Left ventricle myocardium superior (tissue), 1 donor: ENCODE measurements around the gene TTC9. TPM values are rescaled to one million over a fixed set of nuclear protein-coding genes. Genes with fewer than 3 reads are reported as not detected.

Experiments
- ATAC-seq: fragments of 200-7000 bp; cut with Tn5 transposase; one replicate; pipeline ENCODE4 v1.9.1; 2020; ENCODE audit warnings: mild to moderate bottlenecking, moderate library complexity
- DNase-seq: peaks from one replicate; pipeline ENCODE4 v3.0.0-alpha.2; 2020
- intact Hi-C: fragments of 100-400 bp; cut with micrococcal nuclease; formaldehyde crosslinking; loops from one replicate; pipeline ENCODE4 v1.11.0; 2022
- total RNA-seq: library from RNA; stranded (reverse); fragmentation: NEBNext Ultra II Directional; extraction: Animal tissue kit (Norgen Biotek cat#: 25700); gene quantifications from one replicate; pipeline ENCODE4 v1.2.1, GENCODE V29; 2021
- donor health status: DM: no; HTN: yes; CAD: no; lungs with severe emphysema.

TTC9 gene
- total RNA-seq, 1 donor from 2014 or later, result 0.67 TPM

GRCh38 chr14:70642303-70643235 is 853 bp downstream of the TTC9 start:
- intact Hi-C loops, result no loop called here
- DNase-seq (peak; percentile 30), ATAC-seq (peak; percentile 23)

DNA sequence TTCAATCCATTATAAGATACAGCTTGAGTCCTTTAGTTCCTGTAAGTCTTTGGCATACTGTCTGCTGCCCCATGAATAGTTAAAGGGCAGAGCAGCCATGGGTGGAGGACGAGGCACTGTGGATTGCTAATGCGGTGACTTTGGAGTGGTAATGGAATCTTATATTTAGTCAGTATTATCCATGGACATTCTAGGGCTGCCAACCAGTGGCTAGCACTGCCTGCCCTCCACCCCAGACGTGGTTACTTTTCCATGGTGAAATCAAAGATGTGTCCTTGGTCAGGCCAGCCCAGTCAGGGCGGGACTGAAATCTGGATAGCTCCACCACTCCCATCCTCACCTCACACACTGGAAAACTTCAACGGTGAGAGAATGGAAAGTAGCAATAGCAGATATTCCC is 2.3 kb downstream of the TTC9 start:
- ATAC-seq, result no peak
- intact Hi-C loops, result no loop called here
- DNase-seq, result no peak

- DNase-seq, result no peak
- intact Hi-C loops, result no loop called here
- ATAC-seq, result no peak
These were observed 4.2 kb downstream of the TTC9 start for GRCh38 chr14:70645892-70646291.

- DNase-seq (no peak), ATAC-seq (no peak)
- intact Hi-C loops, result no loop called here
These were observed 5.0 kb downstream of the TTC9 start for GRCh38 chr14:70646705-70647104.

DNA sequence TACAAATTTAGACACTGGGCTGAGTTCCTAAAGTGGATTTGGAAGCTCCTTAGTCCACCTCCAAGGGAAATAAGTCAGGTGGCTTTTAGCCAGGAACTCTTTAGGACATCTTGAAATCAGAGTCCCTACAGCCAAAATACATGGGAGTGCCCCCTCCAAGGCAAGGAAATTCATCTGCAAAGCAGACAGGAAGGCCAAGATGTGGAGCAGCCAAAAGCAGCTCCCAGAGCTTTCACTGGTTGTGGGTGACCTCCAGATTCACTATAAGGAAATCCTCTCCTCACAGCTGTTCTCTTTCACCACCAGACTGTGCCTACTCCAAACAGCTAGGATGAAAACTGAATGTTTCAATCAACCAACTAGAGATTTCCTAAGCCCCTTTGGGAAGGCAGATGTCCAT is 6.6 kb downstream of the TTC9 start:
- intact Hi-C loops, result no loop called here
- peak; percentile 93 for ATAC-seq
- DNase-seq, result no peak

- DNase-seq (no peak), ATAC-seq (no peak)
- intact Hi-C loops, result no loop called here
These were observed 8.1 kb downstream of the TTC9 start for GRCh38 chr14:70649803-70650202.

GRCh38 chr14:70651522-70651921 is 9.8 kb downstream of the TTC9 start:
- no peak for ATAC-seq
- intact Hi-C loops, result no loop called here
- no peak for DNase-seq

- intact Hi-C loops, result no loop called here
These were observed 11.2 kb downstream of the TTC9 start for GRCh38 chr14:70652871-70653270.

DNA sequence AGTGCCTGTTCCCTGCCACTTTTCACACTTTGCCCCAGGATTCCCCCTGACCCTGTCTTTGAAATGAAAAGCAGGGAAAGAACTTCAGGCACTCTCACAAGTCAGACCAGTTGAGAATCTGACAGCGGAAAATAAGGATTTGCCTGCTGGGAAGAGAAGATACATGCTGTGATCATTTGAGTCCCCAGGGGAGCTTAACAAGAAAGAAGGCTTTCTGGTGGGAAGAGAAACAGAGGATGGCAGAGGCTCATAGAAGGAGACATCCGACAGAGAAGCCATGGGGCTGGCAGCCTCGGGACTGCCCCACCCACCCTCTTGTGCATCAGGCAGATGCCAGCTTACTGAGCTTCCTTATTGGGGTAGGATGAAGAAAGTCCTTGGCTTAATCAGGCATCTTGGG is 11.9 kb downstream of the TTC9 start:
- no peak for DNase-seq
- intact Hi-C loops, result no loop called here
- ATAC-seq, result no peak

More at GRCh38 chr14:70652871-70653270, 11.2 kb downstream of the TTC9 start:
- ATAC-seq (no peak), DNase-seq (no peak)

DNA sequence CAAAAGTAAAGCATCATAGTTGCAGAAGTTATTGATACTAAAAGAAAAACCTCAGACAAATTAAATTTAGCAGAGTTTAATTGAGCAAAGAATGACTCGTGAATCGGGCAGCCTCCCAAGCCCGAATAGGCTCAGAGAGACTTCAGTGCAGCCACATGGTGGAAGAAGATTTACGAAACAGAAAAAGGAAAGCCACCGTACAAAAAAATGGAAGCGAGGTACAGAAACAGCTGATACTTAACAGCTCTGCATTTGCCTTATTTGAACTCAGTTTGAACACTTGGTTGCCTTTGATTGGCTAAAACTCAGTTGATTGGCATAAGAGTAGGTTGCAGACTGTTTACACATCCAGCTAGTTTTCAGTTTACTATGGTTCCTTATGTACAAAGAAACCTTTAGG is 12.9 kb downstream of the TTC9 start:
- intact Hi-C loops, result no loop called here
- DNase-seq (no peak), ATAC-seq (no peak)

DNA sequence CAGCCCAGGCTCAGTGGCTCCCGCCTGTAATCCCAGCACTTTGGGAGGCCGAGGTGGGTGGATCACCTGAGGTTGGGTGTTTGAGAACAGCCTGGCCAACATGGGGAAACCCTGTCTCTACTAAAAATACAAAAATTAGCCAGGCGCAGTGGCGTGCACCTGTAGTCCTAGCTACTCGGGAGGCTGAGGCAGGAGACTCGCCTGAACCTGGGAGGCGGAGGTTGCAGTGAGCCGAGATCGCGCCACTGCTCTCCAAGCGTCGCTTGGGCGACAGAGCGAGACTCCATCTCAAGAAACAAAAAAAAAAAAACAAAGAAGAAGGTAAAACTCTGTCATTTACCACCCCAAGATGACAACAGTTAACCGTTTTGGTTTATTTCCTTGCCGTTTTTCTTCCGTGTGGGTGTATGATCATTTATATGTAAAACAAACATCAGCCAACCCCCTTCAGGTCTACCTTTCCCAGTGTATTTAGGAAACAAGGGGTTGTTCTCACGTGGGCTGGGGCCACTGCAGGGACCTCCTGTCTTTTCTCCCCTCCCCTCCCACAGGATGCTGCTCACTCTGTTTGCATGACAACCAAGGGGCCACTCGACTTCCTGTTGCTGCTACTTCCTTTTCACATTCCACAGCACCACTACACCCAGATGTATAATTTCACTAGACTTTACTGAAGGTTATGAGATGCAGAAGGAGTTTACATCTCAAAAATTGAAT is 13.6 kb downstream of the TTC9 start:
- ATAC-seq (no peak), DNase-seq (no peak)
- intact Hi-C loops, result no loop called here

DNA sequence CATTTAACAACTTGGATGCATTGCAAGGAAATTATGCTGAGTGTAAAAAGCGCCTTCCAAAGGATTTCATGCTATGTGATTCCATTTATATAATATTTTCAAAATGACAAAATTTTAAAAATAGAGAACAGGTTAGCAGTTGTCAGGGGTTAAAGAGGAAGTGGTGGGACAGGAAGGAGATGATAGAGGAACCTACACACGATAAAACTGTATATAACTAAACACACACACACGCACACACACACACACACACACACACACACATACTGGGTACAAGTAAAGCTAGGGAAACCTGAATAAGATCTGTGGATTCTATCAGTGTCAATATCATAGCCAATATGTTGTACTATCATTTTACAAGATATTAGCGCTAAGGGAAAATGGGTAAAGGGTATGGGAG is 17.2 kb downstream of the TTC9 start:
- DNase-seq, result no peak
- intact Hi-C loops, result no loop called here

DNA sequence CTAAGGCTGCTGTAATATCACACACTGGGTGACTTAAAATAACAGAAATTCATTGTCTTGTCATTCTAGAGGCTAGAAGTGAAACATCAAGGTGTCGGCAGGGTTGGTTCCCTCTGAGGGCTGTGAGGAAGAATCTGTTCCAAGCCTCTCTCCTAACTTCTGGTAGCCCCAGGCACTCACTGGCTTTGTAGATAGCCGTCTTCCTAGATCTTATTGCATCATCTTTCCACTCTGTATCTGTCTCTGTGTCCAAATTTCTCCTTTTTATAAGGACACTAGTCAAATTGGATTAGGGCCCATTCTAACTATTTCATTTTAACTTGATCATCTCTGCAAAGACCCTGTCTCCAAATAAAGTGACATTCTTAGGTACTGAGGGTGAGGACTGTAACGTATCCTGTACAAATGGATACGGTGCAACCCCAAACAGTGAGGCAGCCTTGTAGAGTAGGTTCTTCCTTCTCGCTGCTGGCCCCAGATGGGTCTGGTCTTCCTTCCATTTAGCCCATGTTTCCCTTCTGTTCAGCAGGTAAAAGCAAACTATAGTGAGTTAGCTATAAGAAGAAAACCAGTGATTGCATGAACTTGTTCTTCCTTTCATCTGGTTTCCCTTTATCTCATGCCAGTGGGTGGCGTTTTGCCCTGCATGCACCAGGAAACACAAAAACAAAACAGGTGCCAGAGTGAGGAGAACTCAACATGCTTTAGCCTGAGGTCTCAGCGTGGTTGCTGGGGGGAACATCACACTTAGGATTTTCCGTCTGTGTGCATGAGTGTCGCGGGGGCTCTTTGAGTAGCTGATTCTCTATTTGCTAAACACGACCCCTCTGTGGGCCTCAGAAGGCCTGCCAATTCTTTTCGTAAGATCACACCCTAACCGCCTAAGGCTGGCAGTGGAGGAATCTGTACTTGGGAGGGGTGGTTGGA is 19.5 kb downstream of the TTC9 start:
- intact Hi-C loops, result no loop called here
- peak; percentile 31 for ATAC-seq
- no peak for DNase-seq

More for the DNA sequence above, 17.2 kb downstream of the TTC9 start:
- ATAC-seq, result no peak

DNA sequence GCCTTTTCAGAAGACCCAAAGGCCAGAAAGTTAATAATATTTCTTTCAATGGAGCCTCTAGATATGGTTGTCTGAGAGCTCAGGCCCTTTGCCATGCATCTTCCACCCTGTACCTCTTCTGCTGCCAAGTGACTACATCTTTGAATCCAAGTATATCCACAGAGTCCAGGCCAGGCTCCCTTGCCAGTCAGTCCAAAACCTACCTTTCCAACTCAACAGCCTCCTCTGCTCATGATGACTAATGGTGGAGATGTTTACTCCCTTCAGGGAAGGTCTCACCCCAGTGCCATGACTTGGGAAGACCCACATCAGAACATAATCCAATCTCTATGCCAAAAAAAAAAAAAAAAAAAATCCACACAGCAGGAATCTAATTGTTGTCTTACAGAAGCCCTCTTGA is 20.4 kb downstream of the TTC9 start:
- no peak for DNase-seq
- peak; percentile 9 for ATAC-seq
- intact Hi-C loops, result no loop called here

DNA sequence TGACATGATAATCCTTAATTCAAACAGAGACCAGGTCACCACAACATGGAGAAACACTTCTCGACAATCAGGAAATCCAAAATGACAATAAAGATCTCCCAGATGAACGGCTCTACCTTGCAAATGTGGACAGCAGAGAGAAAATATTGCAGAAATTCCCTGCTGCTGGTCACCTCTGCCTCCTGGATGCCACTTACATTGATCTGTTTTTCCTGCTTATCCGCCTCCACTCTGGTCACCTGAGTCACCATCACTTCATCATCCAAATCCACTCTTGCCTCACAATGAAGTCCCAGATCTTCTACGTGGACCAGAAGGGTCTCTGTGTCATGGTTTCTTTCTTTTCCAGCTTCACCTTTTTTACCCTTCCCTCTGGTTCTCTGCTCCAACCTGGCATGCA is 21.1 kb downstream of the TTC9 start:
- ATAC-seq (no peak), DNase-seq (no peak)
- intact Hi-C loops, result no loop called here

DNA sequence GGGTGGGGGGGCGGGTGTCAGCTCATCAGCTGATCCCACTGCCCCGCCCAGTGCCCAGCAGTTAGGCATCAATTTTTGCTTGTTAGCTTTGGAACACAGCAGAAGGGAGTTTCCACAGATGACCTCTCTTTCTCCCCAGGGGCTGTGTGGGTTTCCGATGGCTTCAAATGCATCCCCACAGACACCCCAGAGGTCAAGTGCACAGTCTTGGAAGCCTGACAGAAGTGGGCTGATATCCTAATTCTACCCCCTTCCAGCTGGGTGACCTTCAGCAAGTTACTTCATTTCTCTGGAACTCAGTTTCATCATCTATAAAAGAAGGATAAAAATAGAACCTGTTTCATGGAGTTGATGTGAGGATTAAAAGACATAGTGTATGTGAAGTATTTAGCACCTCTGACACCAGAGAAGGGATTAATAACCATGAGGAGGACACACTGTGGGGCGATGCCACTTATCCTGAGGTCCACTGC is 22.0 kb downstream of the TTC9 start:
- intact Hi-C loops, result no loop called here
- ATAC-seq (peak; percentile 78), DNase-seq (no peak)

DNA sequence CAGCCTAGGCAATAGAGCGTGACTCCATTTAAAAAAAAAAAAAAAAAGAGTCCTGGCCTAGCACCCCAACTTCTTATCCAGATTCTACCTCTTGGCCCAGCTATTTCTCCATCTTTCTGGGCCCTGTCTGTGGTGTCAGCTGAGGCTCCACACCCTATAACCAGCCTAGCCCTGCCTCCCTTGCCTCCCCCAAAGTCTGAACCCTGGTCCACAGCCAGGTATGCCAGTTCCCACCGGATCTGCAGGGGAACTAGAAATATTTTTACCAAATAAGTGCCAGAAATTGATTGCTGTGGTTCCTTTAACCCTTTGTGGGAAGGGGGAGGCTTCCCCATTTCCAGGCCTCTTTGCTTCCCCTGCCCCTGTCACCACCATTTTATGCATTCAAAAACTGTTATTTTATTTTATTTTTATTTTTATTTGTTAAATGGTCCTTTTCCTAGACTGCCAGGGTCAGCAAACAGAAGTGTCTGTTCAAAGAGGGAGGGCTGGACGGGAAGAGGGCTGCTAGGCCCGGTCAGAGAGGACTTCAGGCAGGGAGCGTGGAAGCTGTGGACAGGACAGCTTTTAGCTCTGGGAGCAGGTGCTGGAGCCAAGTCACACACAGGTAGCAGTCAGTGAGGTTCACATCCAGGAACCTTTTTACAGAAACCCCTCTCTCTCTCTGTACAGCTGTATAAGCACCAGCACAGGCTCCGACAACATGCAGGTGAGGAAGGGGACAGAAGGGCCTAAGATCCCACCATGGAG is 23.2 kb downstream of the TTC9 start:
- no peak for DNase-seq
- no peak for ATAC-seq
- intact Hi-C loops, result no loop called here

DNA sequence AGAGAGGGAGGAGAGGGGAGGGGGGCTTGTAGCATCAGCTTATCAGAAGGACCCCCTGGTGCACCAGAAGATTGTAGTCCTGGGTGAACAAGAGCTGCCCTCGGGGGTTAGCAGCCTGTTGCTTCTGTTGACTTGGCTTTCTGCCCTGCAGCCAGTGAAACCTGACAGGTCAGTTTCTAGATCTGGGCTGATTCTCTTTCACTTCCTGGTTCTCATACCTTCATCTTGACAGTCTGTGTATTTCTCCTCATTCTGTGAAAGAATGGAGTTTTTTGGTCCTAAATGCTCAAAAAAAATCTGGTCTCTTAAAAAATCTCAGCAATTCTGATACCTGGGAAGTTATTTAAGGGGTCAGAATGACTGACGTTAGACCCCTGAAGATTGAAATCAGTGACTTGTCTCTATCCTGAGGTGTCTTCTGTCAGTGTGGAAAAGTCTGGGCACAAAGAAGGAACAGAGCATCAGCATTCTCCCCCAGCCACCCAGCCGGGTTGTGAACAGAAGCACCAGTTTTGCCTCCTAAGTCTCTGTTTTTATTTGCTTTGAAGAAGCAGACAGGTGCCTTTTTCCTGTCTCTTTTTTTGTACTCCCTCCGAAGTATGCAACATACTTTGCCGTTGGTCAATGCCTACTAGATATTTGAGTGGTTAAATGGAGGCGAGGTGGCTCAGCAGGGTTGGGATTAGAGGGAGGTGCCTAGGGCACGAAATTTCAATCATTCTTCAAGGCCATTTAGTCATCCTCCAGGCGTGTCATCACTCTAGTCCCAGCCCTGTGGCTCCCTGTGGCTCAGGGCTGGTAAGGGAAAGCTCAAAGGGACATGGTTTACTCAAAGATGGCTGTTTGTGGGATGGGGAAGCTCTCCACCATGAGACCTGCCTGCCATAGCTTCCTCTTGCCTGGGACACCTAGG is 24.0 kb downstream of the TTC9 start:
- intact Hi-C loops, result no loop called here
- no peak for ATAC-seq
- no peak for DNase-seq
